NCI-H2196 treated with DMSO at 0.1 percent for 48 hours (cell line): ENCODE data around the gene RBM6.
"Not testable (repeated sequence)": the region's sequence is repeated elsewhere in the genome, so short reads cannot be mapped to it uniquely, and the experiment has no call there.

Experiments used
- DNase-seq: peaks from one replicate; lab custom pipeline; 2025; ENCODE audit not compliant: unreplicated experiment; lab: John Stamatoyannopoulos, UW

RBM6 gene

DNA sequence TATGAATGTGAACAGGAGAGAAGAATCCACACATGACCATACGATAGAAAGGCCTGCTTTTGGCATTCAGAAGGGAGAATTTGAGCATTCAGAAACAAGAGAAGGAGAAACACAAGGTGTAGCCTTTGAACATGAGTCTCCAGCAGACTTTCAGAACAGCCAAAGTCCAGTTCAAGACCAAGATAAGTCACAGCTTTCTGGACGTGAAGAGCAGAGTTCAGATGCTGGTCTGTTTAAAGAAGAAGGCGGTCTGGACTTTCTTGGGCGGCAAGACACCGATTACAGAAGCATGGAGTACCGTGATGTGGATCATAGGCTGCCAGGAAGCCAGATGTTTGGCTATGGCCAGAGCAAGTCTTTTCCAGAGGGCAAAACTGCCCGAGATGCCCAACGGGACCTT, 28.4 kb downstream of the RBM6 start:
- DNase-seq, result no peak

DNA sequence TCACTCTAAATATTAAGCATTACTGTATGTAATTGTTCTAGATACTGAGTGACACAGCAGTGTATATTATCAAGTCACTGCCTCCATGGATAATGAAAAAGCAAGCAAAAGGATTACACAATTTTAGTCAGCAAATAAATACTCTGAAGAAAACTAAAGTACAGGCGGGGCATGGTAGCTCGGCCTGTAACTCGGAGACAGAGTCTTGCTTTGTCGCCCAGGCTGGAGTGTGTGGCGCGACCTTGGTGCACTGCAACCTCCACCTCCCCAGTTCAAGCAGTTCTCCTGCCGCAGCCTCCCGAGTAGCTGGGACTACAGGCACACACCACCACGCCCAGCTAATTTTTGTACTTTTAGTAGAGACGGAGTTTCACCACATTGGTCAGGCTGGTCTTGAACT, 32.7 kb downstream of the RBM6 start:
- DNase-seq, result no peak

DNA sequence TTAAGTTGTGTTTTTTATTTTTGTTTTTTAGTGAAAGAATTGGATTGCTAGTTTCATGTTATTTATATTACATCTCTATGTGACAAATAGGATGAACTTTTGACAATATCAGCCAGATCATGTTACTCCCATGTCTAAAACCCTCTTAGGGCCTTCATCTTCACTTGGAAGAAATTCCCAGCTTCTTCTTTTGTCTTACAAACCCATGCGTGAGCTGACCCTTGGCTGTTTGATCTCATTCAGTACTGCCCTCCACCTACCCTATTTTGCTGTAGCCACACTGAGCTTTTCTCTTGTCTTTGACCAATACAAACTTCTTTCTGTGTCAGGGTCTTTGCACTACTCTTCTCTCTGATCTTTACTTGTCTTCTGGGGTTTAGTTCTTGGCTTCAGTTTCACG, 37.0 kb downstream of the RBM6 start:
- DNase-seq, result no peak

DNA sequence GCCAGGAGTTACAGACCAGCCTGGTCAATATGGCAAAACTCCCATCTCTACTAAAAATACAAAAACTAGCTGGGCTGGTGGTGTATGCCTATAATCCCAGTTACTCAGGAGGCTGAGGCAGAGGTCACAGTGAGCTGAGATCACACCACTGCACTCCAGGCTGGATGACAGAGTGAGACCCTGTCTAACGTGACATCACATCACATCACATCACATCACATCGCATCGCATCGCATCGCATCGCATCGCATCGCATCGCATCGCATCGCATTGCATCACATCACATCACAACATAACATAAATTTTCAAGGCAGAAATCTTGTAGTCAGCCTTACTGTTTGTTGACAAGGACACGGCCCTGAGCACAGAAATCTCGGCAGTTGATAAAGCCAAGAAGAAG, 44.4 kb downstream of the RBM6 start:
- no peak for DNase-seq

DNA sequence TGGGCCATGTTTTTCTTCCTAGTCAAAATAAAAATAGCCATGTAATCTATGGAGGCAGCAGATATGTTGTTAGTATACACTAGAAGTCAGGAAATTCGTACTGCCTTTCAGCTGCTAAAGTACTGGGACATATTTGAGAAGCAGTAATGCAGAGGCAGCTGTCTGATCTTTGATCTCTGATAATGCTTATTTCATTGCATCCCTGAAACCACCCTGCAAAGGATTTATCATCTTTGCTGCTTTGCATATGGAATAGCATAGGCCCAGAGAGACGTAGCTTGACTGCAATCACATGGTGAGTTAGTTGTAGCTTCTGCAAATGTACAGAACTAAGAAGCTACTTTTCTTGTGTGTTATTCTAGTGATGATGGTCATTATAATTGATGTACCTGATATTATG, 52.4 kb downstream of the RBM6 start:
- no peak for DNase-seq

DNA sequence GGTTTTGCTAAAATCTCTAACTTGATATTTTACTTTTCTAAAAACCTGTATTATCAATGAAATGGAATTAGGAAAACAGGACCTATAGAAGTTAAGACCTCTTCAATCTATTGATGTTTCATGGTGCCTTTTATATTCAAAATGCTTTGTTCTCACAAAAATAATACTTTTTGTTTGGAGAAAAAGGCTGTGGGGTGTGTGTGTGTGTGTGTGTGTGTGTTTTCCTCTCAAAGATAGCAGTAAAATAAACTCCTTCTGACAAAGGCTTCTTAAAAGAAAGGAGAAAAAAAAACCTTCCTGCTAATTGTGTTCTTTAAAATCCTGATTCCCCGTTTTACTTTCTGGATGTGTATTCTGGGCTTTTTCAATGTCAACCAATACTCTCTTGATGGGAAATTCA, 54.5 kb downstream of the RBM6 start:
- no peak for DNase-seq

DNA sequence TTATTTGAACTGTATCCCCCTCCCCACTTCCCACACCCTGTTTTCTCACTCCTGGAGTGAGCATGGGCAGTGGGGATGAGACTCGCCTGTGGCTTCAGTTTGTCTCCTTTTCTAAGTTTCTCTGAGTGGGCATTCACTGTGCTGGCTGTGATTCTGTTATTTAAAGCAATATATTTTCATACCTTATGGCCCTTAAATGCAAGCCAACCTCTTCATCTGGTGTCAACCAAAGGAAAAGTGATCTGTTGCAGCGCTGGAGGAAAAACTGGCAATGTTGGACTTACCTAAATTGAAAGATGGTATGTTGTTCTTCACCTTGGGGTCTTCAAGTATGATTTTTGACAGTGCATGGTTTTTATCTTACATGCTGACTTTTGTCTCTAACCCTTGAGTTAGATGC, 56.1 kb downstream of the RBM6 start:
- no peak for DNase-seq

DNA sequence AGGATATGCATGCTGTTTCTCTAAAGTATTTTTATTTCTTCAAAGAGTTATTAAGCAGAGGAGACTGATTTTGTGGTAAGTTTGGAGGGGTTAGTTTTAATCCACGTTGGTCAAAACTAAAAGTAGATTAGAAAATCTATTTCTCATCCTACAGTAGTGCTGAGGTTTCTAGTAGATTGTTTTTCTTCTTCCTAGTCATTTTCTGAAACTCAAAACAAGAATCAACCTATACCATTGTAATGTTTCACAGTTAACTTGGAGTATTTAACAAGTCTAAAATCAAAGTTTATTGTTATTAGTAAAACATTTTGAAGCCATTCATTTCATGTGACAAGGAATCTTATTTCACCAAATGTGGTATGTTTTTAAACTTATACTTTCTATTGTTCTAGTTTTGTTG, 57.9 kb downstream of the RBM6 start:
- no peak for DNase-seq

DNA sequence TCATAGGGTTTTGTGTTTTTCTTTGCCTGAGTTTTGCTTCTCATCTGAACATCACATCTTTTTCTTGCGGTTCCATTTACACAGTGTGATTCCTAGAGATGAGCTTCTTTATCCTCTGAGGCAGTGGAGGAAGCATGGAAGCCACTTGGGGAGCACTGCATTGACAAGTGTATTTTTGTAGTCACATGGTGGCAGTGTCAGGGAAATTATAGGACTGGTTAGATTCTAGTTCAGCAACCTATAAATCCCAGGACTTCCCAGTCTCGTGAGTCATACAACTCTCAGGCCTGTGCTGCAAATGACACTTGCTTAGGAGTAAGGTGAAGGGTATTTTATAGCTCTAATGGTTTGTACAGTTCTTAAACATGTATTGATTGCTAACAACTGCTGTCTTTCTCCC, 58.4 kb downstream of the RBM6 start:
- no peak for DNase-seq

DNA sequence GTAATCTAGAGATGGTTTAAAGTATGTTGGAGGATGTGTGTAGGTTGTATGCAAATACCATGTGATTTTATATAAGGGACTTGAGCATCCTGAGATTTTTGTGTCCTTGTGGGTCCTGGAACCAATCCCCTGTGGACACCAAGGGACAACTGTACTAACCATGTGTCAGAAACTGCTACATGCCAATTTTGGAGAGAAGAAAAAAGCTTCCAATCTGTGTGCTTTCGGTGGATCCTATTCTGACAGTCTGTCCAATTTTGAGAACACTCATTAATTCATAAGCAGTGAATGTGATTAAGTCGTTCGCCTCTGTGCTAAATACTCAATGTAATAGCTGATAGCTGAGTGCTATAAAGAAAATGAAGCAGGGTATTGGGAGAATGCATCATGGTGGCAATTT, 61.6 kb downstream of the RBM6 start:
- no peak for DNase-seq

DNA sequence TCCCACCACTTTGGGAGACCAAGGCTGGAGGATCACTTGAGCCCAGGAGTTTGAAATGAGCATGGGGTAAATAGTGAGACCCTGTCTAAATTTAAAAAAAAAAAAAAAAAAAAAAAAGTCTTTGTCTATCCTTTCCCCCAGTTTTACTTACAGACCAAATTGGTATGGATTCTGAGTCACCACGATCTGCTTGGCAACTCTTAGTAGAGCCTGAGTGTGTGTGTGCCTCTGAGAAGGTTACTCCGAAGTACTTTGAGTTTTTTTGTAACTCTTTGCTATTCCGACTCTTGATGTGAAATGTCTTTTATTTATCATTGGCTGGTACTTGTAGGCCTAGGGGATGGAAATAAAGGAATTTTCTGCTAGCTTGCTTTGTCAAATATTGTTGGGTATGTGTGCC, 63.3 kb downstream of the RBM6 start:
- DNase-seq, result no peak

DNA sequence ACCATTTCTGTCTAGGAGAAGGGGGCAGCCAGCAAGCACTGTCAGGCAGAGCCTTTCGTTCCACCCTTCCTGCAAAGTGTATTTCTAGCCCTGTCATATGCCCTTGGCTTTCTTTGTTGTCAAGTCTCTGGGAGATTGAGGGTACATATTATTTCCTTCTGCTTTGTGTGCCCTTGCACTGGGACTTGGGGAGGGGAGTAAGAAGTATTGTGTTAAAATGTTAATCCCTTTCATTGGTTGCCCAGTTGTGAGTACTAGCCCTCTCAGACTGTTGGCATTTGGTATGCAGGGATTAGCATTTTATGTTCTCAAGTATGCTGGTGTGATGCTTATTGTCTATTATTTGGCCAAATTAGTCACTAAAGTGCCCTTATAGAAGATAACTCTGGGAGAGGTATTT, 63.9 kb downstream of the RBM6 start:
- no peak for DNase-seq

DNA sequence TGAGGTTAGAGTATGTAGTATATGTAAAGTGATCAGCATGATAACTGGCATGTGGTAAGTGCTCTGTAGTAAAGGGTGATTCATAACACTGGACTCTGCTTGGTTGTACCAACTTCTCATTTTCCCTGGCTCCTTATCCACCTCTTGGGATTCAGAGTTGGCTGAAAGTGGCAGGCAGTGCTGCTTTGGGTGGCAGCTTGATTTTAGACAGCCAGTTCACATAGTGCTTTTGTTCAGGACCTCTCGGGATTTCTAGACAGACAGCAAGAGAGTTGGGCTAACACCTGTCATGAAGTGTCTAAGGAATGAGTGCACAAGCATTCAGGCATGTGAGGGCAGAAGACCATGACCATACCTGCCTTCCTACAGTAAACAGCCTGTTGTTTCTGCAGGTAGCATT, 69.0 kb downstream of the RBM6 start:
- DNase-seq, result no peak

DNA sequence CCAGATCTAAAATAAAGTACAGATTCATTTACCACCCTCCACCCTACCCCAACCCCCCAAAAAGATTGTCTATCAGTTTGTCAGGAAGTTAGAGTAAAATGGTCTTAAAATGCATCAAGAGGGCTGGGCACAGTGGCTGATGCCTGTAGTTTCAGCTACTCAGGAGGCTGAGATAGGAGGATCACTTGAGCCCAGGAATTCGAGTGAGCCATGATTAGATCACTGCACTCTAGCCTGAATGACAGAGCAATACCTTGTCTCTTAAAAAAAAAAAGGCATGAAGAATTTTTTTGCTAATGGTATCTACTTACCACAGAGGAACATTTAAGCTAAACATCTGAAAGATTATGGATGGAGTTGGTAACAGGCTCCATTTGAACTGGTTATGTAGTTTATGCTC, 71.0 kb downstream of the RBM6 start:
- no peak for DNase-seq

DNA sequence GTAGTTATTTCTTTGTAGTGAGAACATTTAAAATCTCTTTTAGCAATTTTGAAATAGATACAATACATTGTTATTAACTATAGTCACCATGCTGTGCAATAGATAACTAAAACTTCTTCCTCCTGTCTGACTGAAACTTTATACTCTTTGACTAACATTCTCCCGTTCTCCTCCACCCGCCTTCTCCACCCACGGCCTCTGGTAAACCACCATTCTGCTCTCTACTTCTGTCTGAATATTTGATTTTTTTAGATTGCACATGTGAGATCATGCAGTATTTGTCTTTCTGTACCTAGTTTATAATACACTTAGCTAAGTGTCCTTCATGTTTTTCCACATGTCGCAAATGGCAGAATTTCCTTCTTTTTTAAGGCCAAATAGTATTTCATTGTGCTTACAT, 76.0 kb downstream of the RBM6 start:
- DNase-seq, result no peak

DNA sequence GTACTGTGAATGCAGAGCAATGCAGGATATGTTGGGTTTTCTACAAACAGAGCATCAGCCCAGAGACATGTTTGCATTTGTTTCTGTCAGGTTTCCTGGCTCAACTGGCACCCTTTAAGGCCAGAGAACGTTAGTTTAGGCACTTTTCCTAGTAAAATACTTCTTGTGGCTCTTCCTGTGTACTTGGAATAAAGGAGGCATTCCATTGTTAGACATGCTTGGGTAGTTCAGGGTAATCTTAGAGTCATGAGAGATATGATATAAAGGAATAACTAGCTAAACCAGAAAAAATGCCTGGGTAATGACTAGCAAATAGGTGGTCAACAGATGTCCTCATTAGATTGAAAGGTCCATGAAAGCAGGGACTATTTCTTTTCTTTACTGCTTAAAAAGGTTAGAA, 88.4 kb downstream of the RBM6 start:
- no peak for DNase-seq

DNA sequence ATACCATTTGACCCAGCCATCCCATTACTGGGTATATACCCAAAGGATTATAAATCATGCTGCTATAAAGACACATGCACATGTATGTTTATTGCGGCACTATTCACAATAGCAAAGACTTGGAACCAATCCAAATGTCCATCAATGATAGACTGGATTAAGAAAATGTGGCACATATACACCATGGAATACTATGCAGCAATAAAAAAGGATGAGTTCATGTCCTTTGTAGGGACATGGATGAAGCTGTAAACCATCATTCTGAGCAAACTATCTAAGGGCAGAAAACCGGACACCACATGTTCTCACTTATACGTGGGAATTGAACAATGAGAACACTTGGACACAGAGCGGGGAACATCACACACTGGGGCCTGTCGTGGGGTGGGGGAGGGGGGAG, 91.3 kb downstream of the RBM6 start:
- not testable (repeated sequence) for DNase-seq

DNA sequence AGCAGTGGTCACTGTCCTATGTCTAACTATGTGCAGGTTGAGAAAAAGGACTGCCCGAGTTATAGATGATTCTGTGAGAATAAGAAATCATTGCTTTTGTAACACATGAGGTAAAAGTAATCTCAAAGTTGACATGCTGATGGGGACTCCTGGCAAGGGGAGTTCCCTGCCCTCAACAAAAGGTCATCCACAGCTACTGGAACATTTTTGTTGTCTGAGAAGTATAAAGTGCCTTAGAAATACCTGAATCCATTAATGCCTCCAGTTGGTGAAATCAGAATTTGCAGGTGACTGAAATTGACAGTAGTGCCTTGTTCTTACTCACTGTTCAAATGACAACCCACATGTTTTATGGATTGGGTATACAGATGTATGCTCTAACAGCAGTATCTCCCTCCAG, 105.0 kb downstream of the RBM6 start:
- no peak for DNase-seq

DNA sequence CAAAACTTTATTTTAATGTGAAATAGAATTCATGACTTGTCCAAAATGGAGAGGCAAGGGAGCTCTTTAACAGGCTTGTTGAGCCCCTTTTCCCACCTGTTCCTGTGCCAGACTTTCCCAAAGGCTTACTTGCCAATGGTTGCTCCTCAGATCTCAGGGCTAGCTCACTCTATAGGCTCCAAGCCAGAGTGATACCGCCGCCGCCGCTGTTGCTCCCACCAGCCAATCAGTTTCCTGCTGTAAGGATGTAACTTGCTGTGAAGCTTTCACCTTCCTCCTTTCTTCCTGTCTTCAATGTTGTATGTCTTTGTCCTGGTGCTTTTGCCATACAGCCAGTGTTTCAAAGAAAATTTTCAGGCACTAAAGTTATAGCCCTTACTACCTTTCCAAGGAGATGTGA, 107.5 kb downstream of the RBM6 start:
- DNase-seq, result no peak

DNA sequence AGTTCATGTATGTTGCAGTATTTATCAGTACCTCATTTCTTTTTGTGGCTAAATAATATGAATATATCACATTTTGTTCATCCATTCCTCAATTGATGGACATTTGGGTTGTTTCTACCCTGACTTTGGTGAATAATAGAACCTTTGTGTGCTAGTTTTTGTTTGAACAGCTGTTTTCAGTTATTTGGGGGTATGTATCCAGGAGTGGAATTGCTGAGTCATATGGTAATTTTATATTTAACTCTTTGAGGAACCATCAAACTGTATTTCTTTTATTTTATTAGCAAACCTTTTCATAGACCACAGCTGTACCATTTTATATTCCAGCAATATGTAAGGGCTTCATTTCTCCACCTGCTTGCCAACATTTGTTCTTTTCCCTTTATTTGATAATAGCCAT, 110.4 kb downstream of the RBM6 start:
- DNase-seq, result no peak

DNA sequence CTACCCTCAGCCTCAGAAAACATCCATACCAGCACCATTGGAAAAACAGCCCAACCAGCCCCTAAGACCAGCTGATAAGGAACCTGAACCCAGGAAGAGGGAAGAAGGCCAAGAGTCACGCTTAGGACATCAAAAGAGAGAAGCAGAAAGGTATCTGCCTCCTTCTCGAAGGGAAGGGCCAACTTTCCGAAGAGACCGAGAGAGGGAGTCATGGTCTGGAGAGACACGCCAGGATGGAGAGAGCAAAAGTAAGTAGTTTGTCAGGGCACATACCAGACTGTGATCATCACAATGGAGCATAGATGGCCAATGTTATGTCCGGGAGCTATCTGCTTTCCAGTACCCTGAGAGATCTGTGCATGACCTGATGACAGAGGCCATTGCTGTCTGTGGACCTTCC, 117.8 kb downstream of the RBM6 start:
- DNase-seq, result no peak

DNA sequence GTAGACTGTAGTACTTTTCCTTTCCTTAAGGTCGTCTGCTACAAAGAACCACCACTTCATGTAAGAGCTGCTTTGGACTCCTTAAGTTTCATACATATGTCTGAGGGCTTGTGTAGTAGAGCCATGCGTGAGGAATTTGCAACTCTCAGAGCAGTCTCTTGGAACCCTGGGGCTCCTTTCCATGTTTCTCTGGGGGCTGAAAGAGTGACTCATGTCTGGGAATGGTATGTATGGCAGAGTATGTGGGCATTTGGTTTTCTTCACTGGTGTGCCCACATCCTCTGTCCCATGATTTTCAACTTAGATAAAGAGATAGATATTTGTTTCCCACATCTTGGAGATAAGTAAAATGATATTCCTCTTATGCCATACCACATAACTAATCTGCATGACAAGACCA, 128.2 kb downstream of the RBM6 start:
- no peak for DNase-seq

DNA sequence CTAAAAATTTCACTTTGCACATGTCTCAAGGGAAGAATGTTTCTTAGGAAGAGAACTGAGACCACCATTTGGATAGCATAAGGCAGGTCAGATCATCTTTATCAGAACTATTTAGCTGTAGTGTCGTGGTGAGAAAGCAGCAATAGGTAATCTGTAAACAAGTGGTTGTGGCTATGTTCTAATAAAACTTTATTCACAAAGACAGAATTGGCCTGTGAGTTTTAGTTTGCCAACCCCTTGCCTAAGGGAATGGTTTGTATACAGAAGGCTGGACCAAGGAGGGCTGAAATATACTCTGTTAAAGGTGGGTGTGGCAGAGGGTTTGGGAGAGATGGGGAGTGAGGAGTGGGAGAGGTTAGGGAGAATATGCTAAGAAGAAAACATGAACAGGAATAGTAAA, 138.1 kb downstream of the RBM6 start:
- no peak for DNase-seq

DNA sequence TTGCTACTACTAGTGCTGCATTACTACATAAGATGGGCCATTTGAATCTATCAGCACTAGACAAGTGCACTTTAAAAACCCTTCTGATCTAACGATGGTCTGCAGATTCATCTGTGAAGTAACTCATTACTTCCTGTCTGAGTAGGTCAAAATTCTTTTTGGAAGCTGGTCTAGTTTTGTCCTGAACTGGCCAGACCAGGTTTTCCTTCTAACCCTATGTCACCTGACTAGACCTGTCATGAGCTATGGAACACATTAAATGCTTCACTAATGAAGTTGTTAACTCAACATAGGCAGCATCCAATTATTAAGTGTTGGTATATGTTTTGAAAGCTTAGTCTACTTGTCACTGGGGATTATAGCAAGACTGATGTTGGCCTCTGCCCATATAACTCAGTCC, 138.7 kb downstream of the RBM6 start:
- no peak for DNase-seq
